ENCODE measurements around the gene ACP5. TPM values are rescaled to one million over a fixed set of nuclear protein-coding genes. Genes with fewer than 3 reads are reported as not detected.

ACP5 gene
- total RNA-seq, 1 donor from 2014 or later: 1.2 TPM

GRCh38 chr19:11554160-11554559 is 23.3 kb downstream of the ACP5 start:
- peaks cover 5% of the 10 kb centered on the region for H3K36me3 Mint-ChIP-seq (ENCODE audit: low read depth)
- no peaks in the 10 kb centered on the region for H3K9me3 Mint-ChIP-seq
- H3K27ac Mint-ChIP-seq (ENCODE audit: unreplicated experiment): no peak overlapping the region
- TF ChIP-seq, protein P1, sequence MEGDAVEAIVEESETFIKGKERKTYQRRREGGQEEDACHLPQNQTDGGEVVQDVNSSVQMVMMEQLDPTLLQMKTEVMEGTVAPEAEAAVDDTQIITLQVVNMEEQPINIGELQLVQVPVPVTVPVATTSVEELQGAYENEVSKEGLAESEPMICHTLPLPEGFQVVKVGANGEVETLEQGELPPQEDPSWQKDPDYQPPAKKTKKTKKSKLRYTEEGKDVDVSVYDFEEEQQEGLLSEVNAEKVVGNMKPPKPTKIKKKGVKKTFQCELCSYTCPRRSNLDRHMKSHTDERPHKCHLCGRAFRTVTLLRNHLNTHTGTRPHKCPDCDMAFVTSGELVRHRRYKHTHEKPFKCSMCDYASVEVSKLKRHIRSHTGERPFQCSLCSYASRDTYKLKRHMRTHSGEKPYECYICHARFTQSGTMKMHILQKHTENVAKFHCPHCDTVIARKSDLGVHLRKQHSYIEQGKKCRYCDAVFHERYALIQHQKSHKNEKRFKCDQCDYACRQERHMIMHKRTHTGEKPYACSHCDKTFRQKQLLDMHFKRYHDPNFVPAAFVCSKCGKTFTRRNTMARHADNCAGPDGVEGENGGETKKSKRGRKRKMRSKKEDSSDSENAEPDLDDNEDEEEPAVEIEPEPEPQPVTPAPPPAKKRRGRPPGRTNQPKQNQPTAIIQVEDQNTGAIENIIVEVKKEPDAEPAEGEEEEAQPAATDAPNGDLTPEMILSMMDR (conservative IDR thresholded peaks at IDR 0.05): no peak
- peaks cover 17% of the 10 kb centered on the region for H3K4me1 Mint-ChIP-seq
- no peaks in the 10 kb centered on the region for H3K27me3 Mint-ChIP-seq (ENCODE audit: low read depth)
- no peak for DNase-seq (ENCODE audit: low read depth, low spot score)
- peak overlapping the region; percentile 67 for H3K4me3 Mint-ChIP-seq

DNA sequence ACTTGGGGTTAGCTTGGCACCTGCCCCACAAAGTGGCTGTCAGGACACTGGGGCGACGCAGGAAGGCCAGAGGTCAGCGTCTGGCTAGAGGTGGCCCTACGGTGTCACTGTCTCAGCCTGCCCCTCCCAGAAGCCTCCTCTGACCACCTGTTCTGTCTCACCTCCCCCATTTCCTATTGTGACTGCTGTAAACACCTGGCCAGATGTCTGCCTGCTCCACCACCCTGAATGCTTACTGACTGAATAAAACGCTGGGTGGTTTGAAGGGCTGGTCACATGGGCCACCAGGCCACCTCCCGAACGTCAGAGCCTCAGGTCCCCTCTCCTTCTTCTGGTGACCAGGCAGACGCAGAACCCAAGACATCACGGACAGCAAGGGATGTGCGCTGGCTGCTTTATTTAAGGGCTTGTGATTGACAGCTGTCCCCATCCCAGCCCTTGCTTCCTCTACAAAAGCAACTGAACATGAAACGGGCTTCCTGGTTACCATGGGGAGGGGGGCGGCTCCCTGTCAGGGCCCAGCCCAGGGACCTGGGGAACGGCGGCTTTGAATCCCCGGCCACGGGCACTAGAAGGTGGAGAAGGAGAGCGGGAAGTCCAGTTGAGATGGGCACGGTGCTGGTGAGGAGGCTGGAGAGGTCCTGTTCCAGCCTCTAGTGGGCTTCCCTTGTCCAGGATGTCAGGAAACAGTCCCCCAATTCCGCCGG is 24.6 kb downstream of the ACP5 start:
- Mint-ChIP-seq H3K27me3 (ENCODE audit: low read depth) (no peaks in the 10 kb centered on the region), H3K4me1 (peaks cover 7% of the 10 kb centered on the region), H3K4me3 (no peak overlapping the region), H3K36me3 (ENCODE audit: low read depth) (peaks cover 5% of the 10 kb centered on the region), H3K9me3 (no peaks in the 10 kb centered on the region), H3K27ac (ENCODE audit: unreplicated experiment) (no peak overlapping the region)
- DNase-seq (ENCODE audit: low read depth, low spot score): no peak
- TF ChIP-seq, protein P1 (conservative IDR thresholded peaks at IDR 0.05): no peak

DNA sequence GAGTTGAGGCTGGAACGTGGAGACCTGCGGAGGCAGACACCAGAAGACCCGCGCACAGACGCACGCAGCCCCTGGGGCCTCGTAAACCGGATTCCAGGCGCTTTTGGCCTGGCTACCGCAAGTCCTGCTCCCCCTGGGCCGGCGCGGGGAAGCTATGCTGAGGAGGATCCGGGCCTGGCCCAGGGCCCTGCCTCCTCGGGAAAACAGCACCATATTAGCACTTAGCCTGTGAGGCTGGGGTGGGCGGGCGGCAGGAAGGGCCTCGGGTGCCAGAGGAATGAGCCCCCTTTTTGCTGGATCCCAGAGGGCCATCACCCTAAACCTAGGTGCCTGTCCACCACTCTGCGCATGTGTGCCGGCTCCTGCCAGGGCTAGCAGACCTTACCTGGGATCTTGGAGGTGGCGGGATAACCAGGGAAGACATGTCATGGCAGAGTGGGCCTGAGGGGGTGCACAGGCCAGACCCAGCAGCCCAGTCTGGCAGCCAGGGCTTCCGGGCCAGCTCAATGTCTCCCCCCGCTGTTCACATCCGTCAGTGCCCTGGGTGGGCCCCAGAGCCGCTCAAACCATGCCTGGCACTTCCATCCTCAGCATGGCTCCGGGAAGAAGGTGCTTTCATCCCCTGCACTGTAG is 25.7 kb downstream of the ACP5 start:
- Mint-ChIP-seq H3K4me3 (no peak overlapping the region), H3K9me3 (no peaks in the 10 kb centered on the region), H3K36me3 (ENCODE audit: low read depth) (peaks cover 5% of the 10 kb centered on the region), H3K27ac (ENCODE audit: unreplicated experiment) (no peak overlapping the region), H3K27me3 (ENCODE audit: low read depth) (no peaks in the 10 kb centered on the region), H3K4me1 (peaks cover 1% of the 10 kb centered on the region)
- no peak for DNase-seq (ENCODE audit: low read depth, low spot score)
- TF ChIP-seq, protein P1 (conservative IDR thresholded peaks at IDR 0.05): peak; percentile 50

- Mint-ChIP-seq H3K27ac (ENCODE audit: unreplicated experiment) (peak overlapping the region; percentile 44), H3K4me1 (peaks cover 3% of the 10 kb centered on the region), H3K36me3 (ENCODE audit: low read depth) (peaks cover under 1% of the 10 kb centered on the region), H3K27me3 (ENCODE audit: low read depth) (peaks cover 3% of the 10 kb centered on the region), H3K4me3 (peak overlapping the region; percentile 40), H3K9me3 (no peaks in the 10 kb centered on the region)
- DNase-seq (ENCODE audit: low read depth, low spot score): no peak
- TF ChIP-seq, protein P1 (conservative IDR thresholded peaks at IDR 0.05): no peak
Observed at GRCh38 chr19:11550265-11550664, 27.2 kb downstream of the ACP5 start.

GRCh38 chr19:11549386-11549953 is 28.0 kb downstream of the ACP5 start:
- peaks cover 5% of the 10 kb centered on the region for H3K27me3 Mint-ChIP-seq (ENCODE audit: low read depth)
- no peak overlapping the region for H3K27ac Mint-ChIP-seq (ENCODE audit: unreplicated experiment)
- no peak overlapping the region for H3K4me3 Mint-ChIP-seq
- TF ChIP-seq, protein P1 (conservative IDR thresholded peaks at IDR 0.05): no peak
- H3K9me3 Mint-ChIP-seq: no peaks in the 10 kb centered on the region
- peaks cover 3% of the 10 kb centered on the region for H3K4me1 Mint-ChIP-seq
- no peaks in the 10 kb centered on the region for H3K36me3 Mint-ChIP-seq (ENCODE audit: low read depth)
- no peak for DNase-seq (ENCODE audit: low read depth, low spot score)
